Osteoblast (primary cell): ENCODE data around the gene NTSR1. TPM values are rescaled to one million over a fixed set of nuclear protein-coding genes. Genes with fewer than 3 reads are reported as not detected.

ENCODE experiments used
- DNase-seq: peaks from one replicate; pipeline ENCODE4 v3.0.0; 2011; ENCODE audit warnings: low spot score, mixed read lengths; ENCODE audit not compliant: insufficient read length; ENCODE audit errors: missing footprints
- H2AFZ ChIP-seq: 2 replicates; pipeline ENCODE4 v1.6.0; 2011; ENCODE audit warnings: mild to moderate bottlenecking, low read length
- H3K27ac ChIP-seq: 2 replicates; pipeline ENCODE4 v1.5.1; 2011; ENCODE audit warnings: mild to moderate bottlenecking, low read depth, low read length, moderate library complexity
- H3K27me3 ChIP-seq: 2 replicates; pipeline ENCODE4 v1.6.0; 2012; ENCODE audit warnings: mild to moderate bottlenecking, control low read depth, inconsistent platforms, low read length, moderate library complexity; ENCODE audit not compliant: insufficient read depth
- H3K36me3 ChIP-seq: 2 replicates; pipeline ENCODE4 v1.5.1; 2011; ENCODE audit warnings: mild to moderate bottlenecking, low read length, control low read depth, moderate library complexity; ENCODE audit not compliant: insufficient read depth
- H3K4me1 ChIP-seq: 2 replicates; pipeline ENCODE4 v1.5.1; 2011; ENCODE audit warnings: mild to moderate bottlenecking, low read length, control low read depth, moderate library complexity; ENCODE audit not compliant: insufficient read depth
- H3K4me2 ChIP-seq: 2 replicates; pipeline ENCODE4 v1.6.0; 2011; ENCODE audit warnings: mild to moderate bottlenecking, low read length; ENCODE audit not compliant: insufficient read depth
- H3K4me3 ChIP-seq: fragments of 200-600 bp; sonication (generic); 3 replicates; pipeline ENCODE4 v1.5.1; 2012; ENCODE audit warnings: mild to moderate bottlenecking, low read length, inconsistent platforms; ENCODE audit not compliant: insufficient read depth
- H3K79me2 ChIP-seq: 2 replicates; pipeline ENCODE4 v1.6.0; 2012; ENCODE audit warnings: mild to moderate bottlenecking, low read length, control low read depth, inconsistent platforms; ENCODE audit not compliant: insufficient read depth
- H3K9me3 ChIP-seq: 2 replicates; pipeline ENCODE4 v1.5.1; 2011; ENCODE audit warnings: low read depth, low read length, control low read depth
- H4K20me1 ChIP-seq: 2 replicates; pipeline ENCODE4 v1.6.0; 2012; ENCODE audit warnings: mild to moderate bottlenecking, low read length, control low read depth; ENCODE audit not compliant: insufficient read depth
- total RNA-seq: library from RNA; depleted of rRNA; stranded (reverse); fragments of >200 nt; gene quantifications from 2 replicates; pipeline ENCODE4 v1.2.3, GENCODE V29; 2012
- TF ChIP-seq, protein P1 (sequence below): IDR thresholded peaks from 2 replicates; pipeline ENCODE4 v1.5.1; 2011; ENCODE audit warnings: mild to moderate bottlenecking, low read depth, low read length, moderate library complexity; ENCODE audit errors: extremely low read depth

The NTSR1 gene
- total RNA-seq, 1 donor, result not detected

- H3K9me3 ChIP-seq, result no peaks in the 10 kb centered on the region
- peak; percentile 100 for DNase-seq
- H3K27ac ChIP-seq, result peak overlapping the region; percentile 50
- peak overlapping the region; percentile 31 for H3K4me2 ChIP-seq
- no peaks in the 10 kb centered on the region for H4K20me1 ChIP-seq
- peaks cover 16% of the 10 kb centered on the region for H3K4me1 ChIP-seq
- TF ChIP-seq, protein P1, sequence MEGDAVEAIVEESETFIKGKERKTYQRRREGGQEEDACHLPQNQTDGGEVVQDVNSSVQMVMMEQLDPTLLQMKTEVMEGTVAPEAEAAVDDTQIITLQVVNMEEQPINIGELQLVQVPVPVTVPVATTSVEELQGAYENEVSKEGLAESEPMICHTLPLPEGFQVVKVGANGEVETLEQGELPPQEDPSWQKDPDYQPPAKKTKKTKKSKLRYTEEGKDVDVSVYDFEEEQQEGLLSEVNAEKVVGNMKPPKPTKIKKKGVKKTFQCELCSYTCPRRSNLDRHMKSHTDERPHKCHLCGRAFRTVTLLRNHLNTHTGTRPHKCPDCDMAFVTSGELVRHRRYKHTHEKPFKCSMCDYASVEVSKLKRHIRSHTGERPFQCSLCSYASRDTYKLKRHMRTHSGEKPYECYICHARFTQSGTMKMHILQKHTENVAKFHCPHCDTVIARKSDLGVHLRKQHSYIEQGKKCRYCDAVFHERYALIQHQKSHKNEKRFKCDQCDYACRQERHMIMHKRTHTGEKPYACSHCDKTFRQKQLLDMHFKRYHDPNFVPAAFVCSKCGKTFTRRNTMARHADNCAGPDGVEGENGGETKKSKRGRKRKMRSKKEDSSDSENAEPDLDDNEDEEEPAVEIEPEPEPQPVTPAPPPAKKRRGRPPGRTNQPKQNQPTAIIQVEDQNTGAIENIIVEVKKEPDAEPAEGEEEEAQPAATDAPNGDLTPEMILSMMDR, result peak; percentile 40
- H3K4me3 ChIP-seq, result no peak overlapping the region
- H3K36me3 ChIP-seq, result no peaks in the 10 kb centered on the region
- peak overlapping the region; percentile 78 for H2AFZ ChIP-seq
- peaks cover 14% of the 10 kb centered on the region for H3K27me3 ChIP-seq
- no peaks in the 10 kb centered on the region for H3K79me2 ChIP-seq
Measured at GRCh38 chr20:62702895-62703852, 5.5 kb upstream of the NTSR1 start.

- TF ChIP-seq, protein P1, result no peak
- Histone ChIP-seq H3K36me3 (no peaks in the 10 kb centered on the region), H3K4me1 (peaks cover 16% of the 10 kb centered on the region), H3K9me3 (no peaks in the 10 kb centered on the region), H3K79me2 (no peaks in the 10 kb centered on the region), H3K4me3 (no peak overlapping the region), H3K27ac (peak overlapping the region; percentile 50), H3K27me3 (peaks cover 14% of the 10 kb centered on the region), H4K20me1 (no peaks in the 10 kb centered on the region), H2AFZ (peak overlapping the region; percentile 78), H3K4me2 (peak overlapping the region; percentile 31)
- no peak for DNase-seq
Measured at GRCh38 chr20:62703853-62704228, 4.8 kb upstream of the NTSR1 start.

GRCh38 chr20:62704341-62704948, 4.2 kb upstream of the NTSR1 start:
- peak; percentile 99 for DNase-seq
- H3K4me1 ChIP-seq, result peaks cover 16% of the 10 kb centered on the region
- H3K9me3 ChIP-seq, result no peaks in the 10 kb centered on the region
- no peak overlapping the region for H3K4me3 ChIP-seq
- peaks cover 19% of the 10 kb centered on the region for H3K27me3 ChIP-seq
- no peaks in the 10 kb centered on the region for H4K20me1 ChIP-seq
- H3K27ac ChIP-seq, result peak overlapping the region; percentile 50
- H3K79me2 ChIP-seq, result no peaks in the 10 kb centered on the region
- peak overlapping the region; percentile 22 for H3K4me2 ChIP-seq
- H3K36me3 ChIP-seq, result no peaks in the 10 kb centered on the region
- H2AFZ ChIP-seq, result peak overlapping the region; percentile 78
- TF ChIP-seq, protein P1, result no peak

GRCh38 chr20:62705627-62706026, 3.0 kb upstream of the NTSR1 start:
- no peak for DNase-seq
- Histone ChIP-seq H3K4me2 (no peak overlapping the region), H3K27me3 (peaks cover 26% of the 10 kb centered on the region), H3K9me3 (no peaks in the 10 kb centered on the region), H3K4me3 (no peak overlapping the region), H2AFZ (no peak overlapping the region), H3K27ac (no peak overlapping the region), H4K20me1 (no peaks in the 10 kb centered on the region), H3K79me2 (no peaks in the 10 kb centered on the region), H3K4me1 (peaks cover 16% of the 10 kb centered on the region), H3K36me3 (no peaks in the 10 kb centered on the region)
- TF ChIP-seq, protein P1, result no peak
